PC-3 (cell line): Measurements from ENCODE around the gene CFAP46.

Source experiments
- EZH2 ChIP-seq: fragments of 300-600 bp; sonication (generic); IDR thresholded peaks from one replicate; pipeline ENCODE4 v1.6.1; 2017; ENCODE audit warnings: antibody characterized with exemption, mild to moderate bottlenecking, low read length; ENCODE audit not compliant: unreplicated experiment
- TF ChIP-seq, protein P1 (sequence below): fragments of 300-600 bp; sonication (generic); conservative IDR thresholded peaks from 2 replicates; pipeline ENCODE4 v1.5.1; 2017; ENCODE audit warnings: antibody characterized with exemption, low read depth, mild to moderate bottlenecking, low read length

DNA sequence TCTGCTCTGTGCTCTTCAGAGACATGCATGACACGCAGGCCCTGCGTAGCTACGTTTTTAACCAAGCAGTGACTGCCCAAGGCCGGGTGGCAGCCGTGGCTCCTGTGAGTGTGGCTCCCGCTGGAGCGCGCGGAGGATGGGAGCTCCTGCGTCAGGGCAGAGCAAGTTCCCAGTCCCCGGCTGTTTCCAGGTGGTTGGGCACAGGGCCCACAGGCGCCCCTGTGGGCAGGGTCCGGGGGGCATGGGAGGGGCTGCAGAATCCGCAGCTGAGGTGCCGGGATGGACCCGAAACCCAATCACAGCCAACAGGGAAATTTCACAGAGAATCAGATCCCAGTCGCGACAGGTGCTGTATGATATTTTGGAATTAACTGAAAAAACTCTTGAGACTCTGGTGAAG, 166.2 kb downstream of the CFAP46 start:
- TF ChIP-seq, protein P1, sequence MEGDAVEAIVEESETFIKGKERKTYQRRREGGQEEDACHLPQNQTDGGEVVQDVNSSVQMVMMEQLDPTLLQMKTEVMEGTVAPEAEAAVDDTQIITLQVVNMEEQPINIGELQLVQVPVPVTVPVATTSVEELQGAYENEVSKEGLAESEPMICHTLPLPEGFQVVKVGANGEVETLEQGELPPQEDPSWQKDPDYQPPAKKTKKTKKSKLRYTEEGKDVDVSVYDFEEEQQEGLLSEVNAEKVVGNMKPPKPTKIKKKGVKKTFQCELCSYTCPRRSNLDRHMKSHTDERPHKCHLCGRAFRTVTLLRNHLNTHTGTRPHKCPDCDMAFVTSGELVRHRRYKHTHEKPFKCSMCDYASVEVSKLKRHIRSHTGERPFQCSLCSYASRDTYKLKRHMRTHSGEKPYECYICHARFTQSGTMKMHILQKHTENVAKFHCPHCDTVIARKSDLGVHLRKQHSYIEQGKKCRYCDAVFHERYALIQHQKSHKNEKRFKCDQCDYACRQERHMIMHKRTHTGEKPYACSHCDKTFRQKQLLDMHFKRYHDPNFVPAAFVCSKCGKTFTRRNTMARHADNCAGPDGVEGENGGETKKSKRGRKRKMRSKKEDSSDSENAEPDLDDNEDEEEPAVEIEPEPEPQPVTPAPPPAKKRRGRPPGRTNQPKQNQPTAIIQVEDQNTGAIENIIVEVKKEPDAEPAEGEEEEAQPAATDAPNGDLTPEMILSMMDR = no peak
- TF ChIP-seq EZH2 = no peak
